Measurements from ENCODE around the gene SDSL.

- TF ChIP-seq POLR2AphosphoS5 (IDR thresholded peaks at IDR 0.05; ENCODE audit: low read depth, low read length) (no peak), REST (IDR thresholded peaks at IDR 0.05; ENCODE audit: insufficient read depth in 1 of 2, low read depth in 2 of 2, low read length in 2 of 2) (no peak), SIN3A (IDR thresholded peaks at IDR 0.05; ENCODE audit: borderline replicate concordance, insufficient read depth, low read length) (no peak), TAF1 (IDR thresholded peaks at IDR 0.05; ENCODE audit: borderline replicate concordance, insufficient read depth, low read length) (no peak)
Measured at GRCh38 chr12:113381220-113381619, 41.0 kb upstream of the SDSL start.
